ENCODE data around the gene CLDN24. TPM values are rescaled to one million over a fixed set of nuclear protein-coding genes. Genes with fewer than 3 reads are reported as not detected.

CLDN24 gene
- total and polyA plus RNA-seq, 2 donors (not counting 3 experiments of a cell fraction or from before 2014, with no cell fraction given), result not detected

DNA sequence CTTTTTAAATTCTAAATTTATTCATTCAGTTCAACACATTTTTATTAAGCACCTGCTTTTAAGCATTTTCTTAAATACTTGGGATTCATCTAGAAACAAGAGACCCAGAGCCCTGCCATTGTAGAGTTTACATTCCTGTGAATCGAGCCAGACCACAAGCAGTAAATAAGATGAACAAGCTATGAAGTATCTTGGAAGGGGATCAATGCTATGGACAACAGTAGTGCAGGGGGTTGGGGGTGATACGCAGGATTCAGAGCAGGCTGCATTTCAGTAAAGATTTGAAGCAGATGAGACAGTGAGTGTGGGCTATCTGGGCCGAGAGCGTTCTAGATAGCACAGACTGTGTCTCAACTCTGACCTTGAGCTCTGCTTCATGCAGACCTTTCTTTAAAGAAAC lies 37.3 kb downstream of the CLDN24 start:
- H3K9me1 ChIP-seq (replicated peaks; ENCODE audit: control insufficient read depth, extremely low read depth, insufficient read depth, low read length), result no peaks in the 10 kb centered on the region
- H3K9me3 ChIP-seq (replicated peaks; ENCODE audit: control insufficient read depth, insufficient read depth, low read length), result no peaks in the 10 kb centered on the region
- H3K4me2 ChIP-seq (ENCODE audit: insufficient read depth, low read length), result no peak overlapping the region
- dilution Hi-C loops (cut with MboI; ENCODE audit: extremely low pct_ligation_motif_present, low sequenced_read_pairs) (no loop called here), intact Hi-C loops (cut with micrococcal nuclease) (loop anchor here (5.0 kb wide), 1 partner anchor 112 kb away; no protein-coding TSS in a partner anchor)
- H3K9ac ChIP-seq (replicated peaks; ENCODE audit: extremely low read depth, insufficient read depth, low read length), result no peak overlapping the region
- no TSS peak for BruUV-seq (replicated peaks)
- no peak overlapping the region for H2AFZ ChIP-seq (ENCODE audit: low read depth, low read length)
- peaks cover 13 to 27% of the 10 kb centered on the region in 2 experiments for H3K36me3 ChIP-seq (ENCODE audit: control insufficient read depth in 2 of 2, extremely low read depth in 1 of 2, insufficient read depth in 2 of 2, low read length in 2 of 2)
- ChIA-PET POLR2A (no interaction called here), CTCF (no interaction called here)
- TF ChIP-seq, protein P1, sequence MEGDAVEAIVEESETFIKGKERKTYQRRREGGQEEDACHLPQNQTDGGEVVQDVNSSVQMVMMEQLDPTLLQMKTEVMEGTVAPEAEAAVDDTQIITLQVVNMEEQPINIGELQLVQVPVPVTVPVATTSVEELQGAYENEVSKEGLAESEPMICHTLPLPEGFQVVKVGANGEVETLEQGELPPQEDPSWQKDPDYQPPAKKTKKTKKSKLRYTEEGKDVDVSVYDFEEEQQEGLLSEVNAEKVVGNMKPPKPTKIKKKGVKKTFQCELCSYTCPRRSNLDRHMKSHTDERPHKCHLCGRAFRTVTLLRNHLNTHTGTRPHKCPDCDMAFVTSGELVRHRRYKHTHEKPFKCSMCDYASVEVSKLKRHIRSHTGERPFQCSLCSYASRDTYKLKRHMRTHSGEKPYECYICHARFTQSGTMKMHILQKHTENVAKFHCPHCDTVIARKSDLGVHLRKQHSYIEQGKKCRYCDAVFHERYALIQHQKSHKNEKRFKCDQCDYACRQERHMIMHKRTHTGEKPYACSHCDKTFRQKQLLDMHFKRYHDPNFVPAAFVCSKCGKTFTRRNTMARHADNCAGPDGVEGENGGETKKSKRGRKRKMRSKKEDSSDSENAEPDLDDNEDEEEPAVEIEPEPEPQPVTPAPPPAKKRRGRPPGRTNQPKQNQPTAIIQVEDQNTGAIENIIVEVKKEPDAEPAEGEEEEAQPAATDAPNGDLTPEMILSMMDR (IDR thresholded peaks at IDR 0.05; ENCODE audit: extremely low read depth in 1 of 2, insufficient read depth in 1 of 2, low read depth in 1 of 2, low read length in 2 of 2), result no peak
- no peak for TF ChIP-seq POLR2AphosphoS5 (IDR thresholded peaks at IDR 0.05; ENCODE audit: insufficient read depth, low read depth, low read length)
- TF ChIP-seq GATA2 (IDR thresholded peaks at IDR 0.05; ENCODE audit: insufficient read depth, insufficient read length, low read depth, low read length), result no peak
- TF ChIP-seq POLR2A (IDR thresholded peaks at IDR 0.05; ENCODE audit: low read depth, low read length), result no peak
- no peak for TF ChIP-seq EZH2 (IDR thresholded peaks at IDR 0.05; ENCODE audit: borderline replicate concordance, low read depth, low read length, severe bottlenecking)
- TF ChIP-seq JUN (IDR thresholded peaks at IDR 0.05; ENCODE audit: borderline replicate concordance, insufficient read depth, insufficient read length, low read depth), result no peak
- TF ChIP-seq, protein P2, sequence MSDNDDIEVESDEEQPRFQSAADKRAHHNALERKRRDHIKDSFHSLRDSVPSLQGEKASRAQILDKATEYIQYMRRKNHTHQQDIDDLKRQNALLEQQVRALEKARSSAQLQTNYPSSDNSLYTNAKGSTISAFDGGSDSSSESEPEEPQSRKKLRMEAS (IDR thresholded peaks at IDR 0.05; ENCODE audit: insufficient read depth, insufficient read length), result no peak
- no peak for TF ChIP-seq MYC (IDR thresholded peaks at IDR 0.05; ENCODE audit: low read depth, low read length)
- no peak for TF ChIP-seq FOS (IDR thresholded peaks at IDR 0.05; ENCODE audit: borderline replicate concordance, insufficient read depth, low read length)
- no peaks in the 10 kb centered on the region for H3K79me2 ChIP-seq (ENCODE audit: control insufficient read depth, insufficient read depth, low read length)
- no peak overlapping the region for H3K4me3 ChIP-seq (replicated peaks in 1 of 3; ENCODE audit: insufficient read depth in 1 of 3, low read depth in 1 of 3, low read length in 3 of 3)
- H3K4me1 ChIP-seq (ENCODE audit: control insufficient read depth, extremely low read depth, insufficient read depth, low read length), result peaks cover 9% of the 10 kb centered on the region
- H4K20me1 ChIP-seq (replicated peaks; ENCODE audit: control insufficient read depth, extremely low read depth, insufficient read depth, low read length), result no peaks in the 10 kb centered on the region
- H3K27ac ChIP-seq (ENCODE audit: insufficient read depth, low read depth, low read length), result no peak overlapping the region
- DNase-seq (ENCODE audit: low read depth, low spot score) (no peak), FAIRE-seq (no peak)
- H3K27me3 ChIP-seq (ENCODE audit: control insufficient read depth in 2 of 2, insufficient read depth in 2 of 2, low read length in 2 of 2), result no peaks in the 10 kb centered on the region
